Vagina (tissue), 2 donors: ENCODE measurements around the gene TOMM20. TPM values are rescaled to one million over a fixed set of nuclear protein-coding genes. Genes with fewer than 3 reads are reported as not detected.

Experiments used
- DNase-seq, 2 donors: peaks; one replicate each; pipeline ENCODE4 v3.0.0-alpha.2; 2017; ENCODE audit errors: extremely low spot score in 2 of 2
- H3K27ac ChIP-seq: fragments of 200-600 bp; sonication (generic); one replicate; pipeline ENCODE4 v1.5.1; 2019
- H3K27me3 ChIP-seq: fragments of 200-600 bp; sonication (generic); one replicate; pipeline ENCODE4 v1.5.1; 2019
- H3K36me3 ChIP-seq, 2 donors: fragments of 200-600 bp; sonication (generic); one replicate each; pipeline ENCODE4 v1.5.1; 2017 to 2019
- H3K4me1 ChIP-seq: fragments of 200-600 bp; sonication (generic); one replicate; pipeline ENCODE4 v1.5.1; 2019
- H3K4me3 ChIP-seq, 2 donors: fragments of 200-600 bp; sonication (generic); 1 replicate in 1 of 2; 2 replicates in 1 of 2; pipeline ENCODE4 v1.5.1; 2016 to 2019
- H3K9me3 ChIP-seq: fragments of 200-600 bp; sonication (generic); one replicate; pipeline ENCODE4 v1.5.1; 2019
- POLR2A ChIP-seq, 2 donors: fragments of 450-650 bp; IDR thresholded peaks; one replicate each; pipeline ENCODE4 v1.6.1; 2017; ENCODE audit warnings: antibody characterized with exemption in 2 of 2, mild to moderate bottlenecking in 2 of 2, moderate library complexity in 2 of 2
- POLR2AphosphoS5 ChIP-seq, 2 donors: sonication (generic); formaldehyde crosslinking; IDR thresholded peaks; one replicate each; pipeline ENCODE4 v1.9.0; 2017; ENCODE audit warnings: antibody characterized with exemption in 2 of 2, mild to moderate bottlenecking in 2 of 2, low read depth in 1 of 2; ENCODE audit not compliant: insufficient read depth in 1 of 2
- intact Hi-C: fragments of 100-400 bp; cut with DNase I; formaldehyde crosslinking; loops from one replicate; pipeline ENCODE4 v1.15.1; 2023
- total RNA-seq: library from RNA; depleted of rRNA; stranded (reverse); fragments of >200 nt; gene quantifications from one replicate; pipeline ENCODE4 v1.2.3, GENCODE V29; 2016
- TF ChIP-seq, protein P1 (sequence below), 3 experiments: fragments of 450-650 bp in 2 of 3; fragments of 200-600 bp in 1 of 3; sonication (generic) in 1 of 3; IDR thresholded peaks; one replicate each; pipeline ENCODE4 v1.5.1; 2017 to 2019; ENCODE audit warnings: antibody characterized with exemption in 3 of 3, mild to moderate bottlenecking in 2 of 3, moderate library complexity in 2 of 3

Gene TOMM20
- total RNA-seq, 1 donor from 2014 or later, result 71.9 TPM

DNA sequence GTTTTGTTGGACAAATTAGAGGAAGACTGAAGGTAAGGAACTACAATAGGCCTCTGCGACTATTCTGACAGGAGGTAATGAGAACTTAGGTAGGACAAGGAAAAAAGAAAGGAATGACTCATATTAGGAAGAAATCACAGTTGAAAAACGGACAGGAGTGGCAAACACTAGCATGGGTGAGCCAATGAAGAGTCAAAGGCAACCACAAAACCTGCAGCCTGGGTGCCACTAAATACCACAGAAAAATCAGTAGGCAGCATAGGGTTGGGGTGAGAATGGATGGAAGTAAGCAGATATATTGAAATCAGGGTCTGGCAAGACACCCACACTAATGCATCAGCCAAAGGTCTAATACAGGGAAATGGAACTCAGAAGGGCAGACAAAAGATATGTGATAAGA, 22.4 kb upstream of the TOMM20 start:
- peaks cover 7% of the 10 kb centered on the region for H3K4me1 ChIP-seq
- H3K9me3 ChIP-seq, result no peaks in the 10 kb centered on the region
- H3K27ac ChIP-seq, result no peak overlapping the region
- DNase-seq, result no peak
- no peak overlapping the region for H3K4me3 ChIP-seq
- no peaks in the 10 kb centered on the region for H3K27me3 ChIP-seq
- H3K36me3 ChIP-seq, result peaks cover 0 to 76% of the 10 kb centered on the region in 2 donors
- intact Hi-C loops, result no loop called here
- no peak for TF ChIP-seq POLR2AphosphoS5 (IDR thresholded peaks at IDR 0.05; ENCODE audit: insufficient read depth in 1 of 2, low read depth in 1 of 2)
- TF ChIP-seq, protein P1, sequence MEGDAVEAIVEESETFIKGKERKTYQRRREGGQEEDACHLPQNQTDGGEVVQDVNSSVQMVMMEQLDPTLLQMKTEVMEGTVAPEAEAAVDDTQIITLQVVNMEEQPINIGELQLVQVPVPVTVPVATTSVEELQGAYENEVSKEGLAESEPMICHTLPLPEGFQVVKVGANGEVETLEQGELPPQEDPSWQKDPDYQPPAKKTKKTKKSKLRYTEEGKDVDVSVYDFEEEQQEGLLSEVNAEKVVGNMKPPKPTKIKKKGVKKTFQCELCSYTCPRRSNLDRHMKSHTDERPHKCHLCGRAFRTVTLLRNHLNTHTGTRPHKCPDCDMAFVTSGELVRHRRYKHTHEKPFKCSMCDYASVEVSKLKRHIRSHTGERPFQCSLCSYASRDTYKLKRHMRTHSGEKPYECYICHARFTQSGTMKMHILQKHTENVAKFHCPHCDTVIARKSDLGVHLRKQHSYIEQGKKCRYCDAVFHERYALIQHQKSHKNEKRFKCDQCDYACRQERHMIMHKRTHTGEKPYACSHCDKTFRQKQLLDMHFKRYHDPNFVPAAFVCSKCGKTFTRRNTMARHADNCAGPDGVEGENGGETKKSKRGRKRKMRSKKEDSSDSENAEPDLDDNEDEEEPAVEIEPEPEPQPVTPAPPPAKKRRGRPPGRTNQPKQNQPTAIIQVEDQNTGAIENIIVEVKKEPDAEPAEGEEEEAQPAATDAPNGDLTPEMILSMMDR (IDR thresholded peaks at IDR 0.05), result no peak

DNA sequence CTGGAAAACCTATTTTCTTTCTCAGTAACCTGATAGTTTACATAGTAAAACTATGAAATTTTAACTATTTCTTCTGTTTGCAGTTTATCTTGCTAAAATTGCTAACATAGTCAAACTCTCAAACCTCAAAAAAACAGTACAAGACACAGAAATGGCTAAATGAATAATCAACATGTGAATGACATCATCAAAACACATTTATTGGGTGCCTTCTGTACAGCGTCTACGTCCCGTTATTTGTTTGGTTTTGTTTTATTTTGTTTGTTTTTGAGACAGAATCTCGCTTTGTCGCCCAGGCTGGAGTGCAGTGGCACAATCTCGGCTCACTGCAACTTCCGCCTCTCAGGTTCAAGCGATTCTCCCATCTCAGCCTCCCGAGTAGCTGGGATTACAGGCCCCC, 21.2 kb upstream of the TOMM20 start:
- Histone ChIP-seq H3K27ac (no peak overlapping the region), H3K9me3 (no peaks in the 10 kb centered on the region), H3K4me3 (no peak overlapping the region), H3K27me3 (no peaks in the 10 kb centered on the region), H3K36me3 (peaks cover 0 to 82% of the 10 kb centered on the region in 2 donors), H3K4me1 (peaks cover 7% of the 10 kb centered on the region)
- DNase-seq, result no peak
- TF ChIP-seq, protein P1 (IDR thresholded peaks at IDR 0.05), result no peak
- TF ChIP-seq POLR2AphosphoS5 (IDR thresholded peaks at IDR 0.05; ENCODE audit: insufficient read depth in 1 of 2, low read depth in 1 of 2) (no peak), POLR2A (IDR thresholded peaks at IDR 0.05) (no peak)
- intact Hi-C loops, result no loop called here

DNA sequence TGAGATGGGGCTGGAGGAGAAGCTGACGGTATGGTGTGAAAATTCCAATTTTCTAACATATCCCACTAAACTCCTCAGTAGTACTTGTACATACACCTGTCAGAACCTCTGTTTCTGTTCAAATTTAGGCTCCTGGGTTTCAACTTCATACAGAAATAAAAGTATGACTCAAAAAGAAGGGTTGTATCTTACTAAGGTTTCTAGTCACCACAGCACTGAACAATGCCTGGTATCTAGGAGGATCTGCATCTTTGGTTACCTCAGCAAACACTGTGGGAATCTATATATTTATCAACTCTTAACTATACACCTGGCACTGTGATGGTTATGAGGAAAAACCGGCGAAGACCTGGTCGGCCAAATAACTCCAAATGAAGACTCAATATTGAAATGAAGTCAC, 18.6 kb upstream of the TOMM20 start:
- DNase-seq, result no peak
- intact Hi-C loops, result no loop called here
- Histone ChIP-seq H3K4me3 (no peak overlapping the region), H3K36me3 (peaks cover 0 to 75% of the 10 kb centered on the region in 2 donors), H3K9me3 (no peaks in the 10 kb centered on the region), H3K4me1 (peaks cover 7% of the 10 kb centered on the region), H3K27me3 (no peaks in the 10 kb centered on the region), H3K27ac (no peak overlapping the region)
- TF ChIP-seq, protein P1 (IDR thresholded peaks at IDR 0.05), result no peak
- no peak for TF ChIP-seq POLR2AphosphoS5 (IDR thresholded peaks at IDR 0.05; ENCODE audit: insufficient read depth in 1 of 2, low read depth in 1 of 2)
- TF ChIP-seq POLR2A (IDR thresholded peaks at IDR 0.05), result no peak

DNA sequence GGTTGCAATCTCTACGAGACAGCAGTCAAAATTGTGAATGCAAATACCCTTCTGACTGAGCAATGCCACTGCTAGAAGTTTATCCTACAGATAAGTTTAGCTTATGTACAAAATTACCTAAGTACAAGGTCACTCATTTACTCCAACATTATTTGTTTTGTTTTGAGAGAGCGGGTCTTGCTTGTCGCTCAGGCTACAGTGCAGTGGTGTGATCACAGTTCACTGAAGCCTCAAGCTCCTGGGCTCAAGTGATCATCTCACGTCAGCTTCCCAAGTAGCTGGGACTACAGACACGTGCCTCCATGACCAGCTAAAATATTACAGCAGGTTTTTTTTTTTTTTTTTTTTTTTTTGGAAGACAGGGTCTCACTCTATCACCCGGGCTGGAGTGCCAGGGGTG, 17.0 kb upstream of the TOMM20 start:
- H3K36me3 ChIP-seq, result peaks cover 0 to 70% of the 10 kb centered on the region in 2 donors
- TF ChIP-seq POLR2AphosphoS5 (IDR thresholded peaks at IDR 0.05; ENCODE audit: insufficient read depth in 1 of 2, low read depth in 1 of 2) (no peak), POLR2A (IDR thresholded peaks at IDR 0.05) (no peak)
- TF ChIP-seq, protein P1 (IDR thresholded peaks at IDR 0.05), result no peak
- no peak overlapping the region for H3K27ac ChIP-seq
- DNase-seq, result no peak
- intact Hi-C loops, result no loop called here
- H3K9me3 ChIP-seq, result no peaks in the 10 kb centered on the region
- no peak overlapping the region for H3K4me3 ChIP-seq
- peaks cover 2% of the 10 kb centered on the region for H3K4me1 ChIP-seq
- H3K27me3 ChIP-seq, result no peaks in the 10 kb centered on the region

DNA sequence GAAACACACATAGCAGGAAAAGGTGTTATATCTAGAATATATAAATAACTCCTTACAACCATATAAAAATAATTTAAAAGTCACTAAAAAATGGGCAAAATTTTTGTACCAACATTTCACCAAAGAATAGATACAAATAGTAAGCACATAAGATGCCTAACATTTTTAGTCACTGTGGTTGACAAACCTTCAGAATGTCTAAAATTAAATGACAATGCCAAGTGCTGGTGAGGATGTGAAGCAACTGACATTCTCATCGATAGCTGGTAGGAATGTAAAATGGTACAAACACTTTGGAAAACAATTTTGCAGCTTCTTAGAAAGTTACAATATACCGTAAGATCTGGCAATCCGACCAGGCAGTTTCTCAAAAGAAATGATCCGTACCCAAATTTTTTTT, 14.4 kb upstream of the TOMM20 start:
- no peak for DNase-seq
- H3K9me3 ChIP-seq, result no peaks in the 10 kb centered on the region
- peaks cover 0 to 70% of the 10 kb centered on the region in 2 donors for H3K36me3 ChIP-seq
- TF ChIP-seq, protein P1 (IDR thresholded peaks at IDR 0.05), result no peak
- TF ChIP-seq POLR2AphosphoS5 (IDR thresholded peaks at IDR 0.05; ENCODE audit: insufficient read depth in 1 of 2, low read depth in 1 of 2) (no peak), POLR2A (IDR thresholded peaks at IDR 0.05) (no peak)
- intact Hi-C loops, result no loop called here
- H3K27me3 ChIP-seq, result no peaks in the 10 kb centered on the region
- no peak overlapping the region for H3K27ac ChIP-seq
- H3K4me3 ChIP-seq, result no peak overlapping the region
- no peaks in the 10 kb centered on the region for H3K4me1 ChIP-seq
